Upper lobe of left lung (tissue), 4 donors: ENCODE data around the gene FBXO34.

Source experiments
- EP300 ChIP-seq, 4 donors: sonication (generic); formaldehyde crosslinking; IDR thresholded peaks; one replicate each; pipeline ENCODE4 v1.5.1; 2017; ENCODE audit warnings: antibody characterized with exemption in 4 of 4, control low read depth in 2 of 4
- TF ChIP-seq, protein P1 (sequence below), 6 experiments: fragments of 450-650 bp in 4 of 6; fragments of 200-600 bp in 2 of 6; sonication (generic) in 2 of 6; IDR thresholded peaks; one replicate each; pipeline ENCODE4 v1.5.1; 2016 to 2019; ENCODE audit warnings: antibody characterized with exemption in 6 of 6

DNA sequence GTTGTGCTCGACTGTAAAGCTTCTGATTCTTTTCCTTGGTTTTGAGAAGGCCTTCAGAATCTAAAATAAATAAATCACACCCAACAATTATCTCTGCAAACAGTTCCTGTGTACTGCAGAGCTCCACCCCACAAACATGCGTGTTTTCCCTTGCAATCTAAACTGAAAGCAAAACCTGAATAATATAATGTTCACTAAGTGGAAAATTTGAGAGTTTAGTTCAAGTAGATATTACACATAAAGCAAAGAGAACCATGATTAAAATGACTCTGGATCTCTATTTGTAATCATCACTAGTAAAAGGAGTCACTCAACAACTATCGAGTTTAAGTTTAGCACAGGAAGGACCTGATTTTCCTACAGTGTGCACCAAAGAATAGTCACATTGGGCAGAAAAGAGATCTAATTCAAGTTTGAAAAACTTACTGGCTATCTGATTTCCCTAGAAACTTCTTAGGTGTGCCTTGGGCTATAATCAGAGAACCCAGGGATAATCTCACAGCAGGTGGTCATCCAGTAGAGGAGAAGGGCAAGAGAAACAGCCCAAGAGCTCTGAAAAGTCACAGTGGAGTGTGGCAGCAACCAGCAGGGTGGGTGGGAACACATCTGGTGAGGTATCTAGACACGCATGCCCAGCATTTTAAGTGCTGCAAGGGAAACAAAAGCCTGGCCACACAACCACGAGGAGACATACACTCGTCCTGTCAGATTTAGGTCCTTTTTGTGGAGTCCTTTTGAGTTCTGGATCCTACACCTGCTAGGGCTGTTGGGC, 115.0 kb downstream of the FBXO34 start:
- TF ChIP-seq, protein P1, sequence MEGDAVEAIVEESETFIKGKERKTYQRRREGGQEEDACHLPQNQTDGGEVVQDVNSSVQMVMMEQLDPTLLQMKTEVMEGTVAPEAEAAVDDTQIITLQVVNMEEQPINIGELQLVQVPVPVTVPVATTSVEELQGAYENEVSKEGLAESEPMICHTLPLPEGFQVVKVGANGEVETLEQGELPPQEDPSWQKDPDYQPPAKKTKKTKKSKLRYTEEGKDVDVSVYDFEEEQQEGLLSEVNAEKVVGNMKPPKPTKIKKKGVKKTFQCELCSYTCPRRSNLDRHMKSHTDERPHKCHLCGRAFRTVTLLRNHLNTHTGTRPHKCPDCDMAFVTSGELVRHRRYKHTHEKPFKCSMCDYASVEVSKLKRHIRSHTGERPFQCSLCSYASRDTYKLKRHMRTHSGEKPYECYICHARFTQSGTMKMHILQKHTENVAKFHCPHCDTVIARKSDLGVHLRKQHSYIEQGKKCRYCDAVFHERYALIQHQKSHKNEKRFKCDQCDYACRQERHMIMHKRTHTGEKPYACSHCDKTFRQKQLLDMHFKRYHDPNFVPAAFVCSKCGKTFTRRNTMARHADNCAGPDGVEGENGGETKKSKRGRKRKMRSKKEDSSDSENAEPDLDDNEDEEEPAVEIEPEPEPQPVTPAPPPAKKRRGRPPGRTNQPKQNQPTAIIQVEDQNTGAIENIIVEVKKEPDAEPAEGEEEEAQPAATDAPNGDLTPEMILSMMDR (IDR thresholded peaks at IDR 0.05): no peak
- no peak for TF ChIP-seq EP300 (IDR thresholded peaks at IDR 0.05)
